HG03175 (cell line): ENCODE data around the gene NAP1L1.
"Not testable (repeated sequence)": the region's sequence is repeated elsewhere in the genome, so short reads cannot be mapped to it uniquely, and the experiment has no call there.

ENCODE experiments used
- ATAC-seq: cut with Tn5 transposase; IDR thresholded peaks from one replicate; pipeline ENCODE4 v1.9.1; 2021; ENCODE audit warnings: mild to moderate bottlenecking, moderate library complexity; ENCODE audit not compliant: unreplicated experiment

The NAP1L1 gene

DNA sequence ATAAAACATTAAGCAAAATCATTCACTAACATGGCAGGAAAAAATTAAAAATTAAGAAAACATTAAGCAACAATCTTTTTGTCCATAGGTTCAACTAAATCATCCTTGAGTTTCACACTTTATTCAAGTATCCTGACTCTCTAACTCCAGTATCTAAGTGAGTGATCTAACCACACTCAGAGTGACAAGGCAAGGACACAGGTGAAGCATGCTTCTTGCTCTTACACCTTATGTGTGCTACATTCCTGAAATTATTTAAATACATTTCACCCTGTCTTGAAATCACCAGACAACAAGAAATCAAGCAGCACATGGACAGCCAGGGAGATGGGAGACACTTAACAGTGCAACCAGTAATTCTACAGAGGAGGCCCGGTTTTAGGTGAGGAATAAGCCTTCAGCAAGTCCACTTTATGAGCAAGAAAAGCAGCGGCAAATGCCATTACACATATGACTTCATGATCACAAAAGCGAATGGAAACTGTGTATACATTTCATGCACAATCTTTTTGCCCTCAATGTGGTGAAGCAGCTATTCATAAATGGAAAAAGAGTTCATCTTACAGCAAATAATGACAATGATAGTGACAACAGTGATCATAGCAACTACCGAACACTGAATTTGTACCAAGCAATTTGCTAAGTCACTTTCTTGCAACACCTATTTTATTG is 90.3 kb downstream of the NAP1L1 start:
- no peak for ATAC-seq

DNA sequence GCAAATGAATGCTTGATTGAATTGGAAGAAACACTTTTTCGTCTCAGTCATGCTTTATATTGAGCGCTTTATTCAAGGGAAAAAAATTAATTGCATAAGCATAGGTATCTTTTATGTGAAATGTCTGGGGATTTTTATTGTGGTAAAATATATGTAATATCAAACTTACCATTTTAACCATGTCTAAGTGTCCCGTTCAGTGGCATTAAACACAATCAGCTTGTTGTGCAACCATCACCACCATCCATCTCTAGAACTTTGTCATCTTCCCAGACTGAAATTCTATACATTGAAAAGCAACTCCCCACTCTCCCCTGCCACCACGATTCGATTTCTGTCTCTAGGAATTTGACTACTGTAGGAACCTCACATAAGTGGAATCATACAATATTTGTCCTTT is 92.7 kb downstream of the NAP1L1 start:
- no peak for ATAC-seq

DNA sequence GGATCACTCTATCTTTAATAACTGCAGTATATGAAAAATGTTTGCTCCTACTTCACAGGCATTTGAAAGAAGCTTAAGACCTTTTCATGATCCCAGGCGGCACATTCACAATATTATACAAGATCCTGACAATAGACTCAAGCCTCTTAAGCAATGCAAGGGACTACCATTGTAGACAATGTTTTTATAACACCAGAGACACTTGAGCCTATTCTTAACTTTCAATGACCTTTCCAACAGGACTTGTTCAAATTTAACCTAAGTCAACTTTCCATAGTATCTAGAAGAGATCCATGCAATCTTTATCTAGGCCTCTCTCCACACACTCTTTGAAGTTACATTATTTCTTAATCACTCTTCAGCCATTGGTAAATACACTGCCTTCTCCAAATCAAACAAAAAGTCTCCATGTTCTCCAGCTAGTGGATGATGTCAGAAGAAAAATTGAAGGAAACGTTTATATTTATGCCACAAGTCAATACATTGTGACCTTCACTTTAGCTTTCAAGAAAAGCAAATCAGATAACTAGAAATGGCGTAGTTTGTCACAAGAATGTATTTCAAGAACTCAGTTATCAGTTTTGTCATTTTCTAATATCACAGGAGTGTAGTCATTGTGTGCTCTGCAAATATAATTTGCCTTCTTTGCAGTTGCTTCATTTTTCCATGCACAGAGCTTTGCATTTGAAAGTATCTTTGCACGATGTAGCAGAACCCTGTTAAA is 94.1 kb downstream of the NAP1L1 start:
- no peak for ATAC-seq

DNA sequence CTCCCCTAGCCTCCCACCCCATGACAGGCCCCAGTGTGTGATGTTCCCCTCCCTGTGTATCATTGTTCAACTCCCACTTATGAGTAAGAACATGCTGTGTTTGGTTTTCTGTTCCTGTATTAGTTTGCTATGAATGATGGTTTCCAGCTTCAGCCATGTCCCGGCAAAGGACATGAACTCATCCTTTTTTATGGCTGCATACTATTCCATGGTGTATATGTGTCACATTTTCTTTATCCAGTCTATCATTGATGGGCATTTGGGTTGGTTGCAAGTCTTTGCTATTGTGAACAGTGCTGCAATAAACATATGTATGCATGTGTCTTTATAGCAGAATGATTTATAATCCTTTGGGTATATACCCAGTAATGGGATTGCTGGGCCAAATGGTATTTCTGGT is 96.8 kb downstream of the NAP1L1 start:
- not testable (repeated sequence) for ATAC-seq
